GM12878 (cell line): ENCODE measurements around the gene BBS4.
A peak's percentile ranks its signal among the peaks of the same experiment; 100 is the strongest.

Source experiments
- CBX5 ChIP-seq: sonication (generic); IDR thresholded peaks from 2 replicates; pipeline ENCODE4 v1.6.1; 2016; ENCODE audit warnings: low read depth, moderate library complexity, mild to moderate bottlenecking, inconsistent platforms
- ETV6 ChIP-seq, 2 experiments: fragments of 450-650 bp in 1 of 2; IDR thresholded peaks in 1 of 2; conservative IDR thresholded peaks in 1 of 2; 2 replicates each; pipeline ENCODE4 v1.6.1; 2014; ENCODE audit warnings: antibody characterized with exemption in 1 of 2, borderline replicate concordance in 1 of 2, low read depth in 1 of 2, mild to moderate bottlenecking in 1 of 2, moderate library complexity in 1 of 2
- KAT2A ChIP-seq: conservative IDR thresholded peaks from 2 replicates; pipeline ENCODE4 v1.6.1; 2011; ENCODE audit warnings: low read depth, low read length; ENCODE audit not compliant: control insufficient read depth
- POLR2A ChIP-seq: IDR thresholded peaks from 2 replicates; pipeline ENCODE4 v1.6.1; 2011; ENCODE audit warnings: low read depth, mild to moderate bottlenecking, low read length
- POLR2AphosphoS2 ChIP-seq: IDR thresholded peaks from 2 replicates; pipeline ENCODE4 v1.6.1; 2011; ENCODE audit warnings: low read depth, mild to moderate bottlenecking, low read length, improper control_type of control experiment, moderate library complexity
- TF ChIP-seq, protein P1 (sequence below): fragments of 450-650 bp; IDR thresholded peaks from 2 replicates; pipeline ENCODE4 v1.6.1; 2017; ENCODE audit warnings: mild to moderate bottlenecking
- TF ChIP-seq, protein P2 (sequence below), 3 experiments: IDR thresholded peaks in 2 of 3; conservative IDR thresholded peaks in 1 of 3; 2 replicates each; pipeline ENCODE4 v1.5.1; 2011; ENCODE audit warnings: low read depth in 3 of 3, low read length in 3 of 3, mild to moderate bottlenecking in 3 of 3, control low read depth in 2 of 3, moderate library complexity in 2 of 3, inconsistent platforms in 1 of 3, mixed read lengths in 1 of 3; ENCODE audit not compliant: control insufficient read depth in 2 of 3, insufficient read depth in 1 of 3; ENCODE audit errors: extremely low read depth in 1 of 3
- TF ChIP-seq, protein P3 (sequence below): IDR thresholded peaks from 2 replicates; pipeline ENCODE4 v1.6.1; 2011; ENCODE audit warnings: low read depth, mild to moderate bottlenecking, low read length, moderate library complexity, borderline replicate concordance; ENCODE audit errors: extremely low read depth

DNA sequence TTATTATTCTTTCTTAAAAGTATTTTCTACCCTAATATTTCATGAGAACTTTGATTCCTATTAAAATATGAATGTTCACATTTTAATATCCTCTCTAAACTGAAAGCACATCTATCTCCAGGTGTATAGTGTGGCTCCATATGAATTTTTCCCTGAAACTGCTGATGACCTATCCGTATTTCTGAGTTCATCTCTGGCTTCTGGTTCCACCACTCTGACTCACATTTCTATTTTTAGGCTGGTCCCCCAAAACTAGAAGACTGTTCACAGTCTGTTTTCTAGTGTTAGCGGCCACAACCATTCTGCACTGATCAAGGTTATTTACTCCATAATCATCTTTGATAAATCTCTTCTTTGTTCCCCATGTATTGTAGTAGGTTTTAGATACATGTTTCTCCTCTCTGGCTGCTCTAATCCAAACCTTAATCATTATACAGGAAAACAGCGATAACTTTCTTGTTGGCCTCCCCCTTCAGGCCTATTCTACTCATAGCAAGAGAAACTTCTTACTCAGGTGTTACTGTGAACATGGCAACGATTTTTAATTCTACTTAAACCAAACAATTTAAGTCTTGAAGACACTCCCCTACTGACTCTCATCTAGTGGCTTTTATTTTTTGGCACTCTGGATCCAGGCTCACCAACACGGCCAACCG is 84.8 kb downstream of the BBS4 start:
- TF ChIP-seq, protein P1, sequence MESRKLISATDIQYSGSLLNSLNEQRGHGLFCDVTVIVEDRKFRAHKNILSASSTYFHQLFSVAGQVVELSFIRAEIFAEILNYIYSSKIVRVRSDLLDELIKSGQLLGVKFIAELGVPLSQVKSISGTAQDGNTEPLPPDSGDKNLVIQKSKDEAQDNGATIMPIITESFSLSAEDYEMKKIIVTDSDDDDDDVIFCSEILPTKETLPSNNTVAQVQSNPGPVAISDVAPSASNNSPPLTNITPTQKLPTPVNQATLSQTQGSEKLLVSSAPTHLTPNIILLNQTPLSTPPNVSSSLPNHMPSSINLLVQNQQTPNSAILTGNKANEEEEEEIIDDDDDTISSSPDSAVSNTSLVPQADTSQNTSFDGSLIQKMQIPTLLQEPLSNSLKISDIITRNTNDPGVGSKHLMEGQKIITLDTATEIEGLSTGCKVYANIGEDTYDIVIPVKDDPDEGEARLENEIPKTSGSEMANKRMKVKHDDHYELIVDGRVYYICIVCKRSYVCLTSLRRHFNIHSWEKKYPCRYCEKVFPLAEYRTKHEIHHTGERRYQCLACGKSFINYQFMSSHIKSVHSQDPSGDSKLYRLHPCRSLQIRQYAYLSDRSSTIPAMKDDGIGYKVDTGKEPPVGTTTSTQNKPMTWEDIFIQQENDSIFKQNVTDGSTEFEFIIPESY, result no peak
- TF ChIP-seq, protein P2, sequence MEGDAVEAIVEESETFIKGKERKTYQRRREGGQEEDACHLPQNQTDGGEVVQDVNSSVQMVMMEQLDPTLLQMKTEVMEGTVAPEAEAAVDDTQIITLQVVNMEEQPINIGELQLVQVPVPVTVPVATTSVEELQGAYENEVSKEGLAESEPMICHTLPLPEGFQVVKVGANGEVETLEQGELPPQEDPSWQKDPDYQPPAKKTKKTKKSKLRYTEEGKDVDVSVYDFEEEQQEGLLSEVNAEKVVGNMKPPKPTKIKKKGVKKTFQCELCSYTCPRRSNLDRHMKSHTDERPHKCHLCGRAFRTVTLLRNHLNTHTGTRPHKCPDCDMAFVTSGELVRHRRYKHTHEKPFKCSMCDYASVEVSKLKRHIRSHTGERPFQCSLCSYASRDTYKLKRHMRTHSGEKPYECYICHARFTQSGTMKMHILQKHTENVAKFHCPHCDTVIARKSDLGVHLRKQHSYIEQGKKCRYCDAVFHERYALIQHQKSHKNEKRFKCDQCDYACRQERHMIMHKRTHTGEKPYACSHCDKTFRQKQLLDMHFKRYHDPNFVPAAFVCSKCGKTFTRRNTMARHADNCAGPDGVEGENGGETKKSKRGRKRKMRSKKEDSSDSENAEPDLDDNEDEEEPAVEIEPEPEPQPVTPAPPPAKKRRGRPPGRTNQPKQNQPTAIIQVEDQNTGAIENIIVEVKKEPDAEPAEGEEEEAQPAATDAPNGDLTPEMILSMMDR (IDR thresholded peaks at IDR 0.05 in 2 of 3, conservative IDR thresholded peaks at IDR 0.05 in 1 of 3; ENCODE audit: control insufficient read depth in 2 of 3, extremely low read depth in 1 of 3, insufficient read depth in 1 of 3, low read depth in 3 of 3, low read length in 3 of 3), result peak; percentile 17 to 18 (median 17); a peak in 2 of 6 replicates
- TF ChIP-seq POLR2AphosphoS2, result no peak
- TF ChIP-seq, protein P3, sequence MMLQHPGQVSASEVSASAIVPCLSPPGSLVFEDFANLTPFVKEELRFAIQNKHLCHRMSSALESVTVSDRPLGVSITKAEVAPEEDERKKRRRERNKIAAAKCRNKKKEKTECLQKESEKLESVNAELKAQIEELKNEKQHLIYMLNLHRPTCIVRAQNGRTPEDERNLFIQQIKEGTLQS, result no peak
- TF ChIP-seq KAT2A, result no peak
- no peak for TF ChIP-seq ETV6 (conservative IDR thresholded peaks at IDR 0.05 in 1 of 2, IDR thresholded peaks at IDR 0.05 in 1 of 2; ENCODE audit: borderline replicate concordance in 1 of 2, low read depth in 1 of 2)
- TF ChIP-seq CBX5, result no peak
- TF ChIP-seq POLR2A, result no peak
